D341Med (cell line): Measurements from ENCODE around the gene JMJD1C.
"Not testable (repeated sequence)": the region's sequence is repeated elsewhere in the genome, so short reads cannot be mapped to it uniquely, and the experiment has no call there.

Source experiments
- DNase-seq: peaks from one replicate; pipeline ENCODE4 v3.0.0; 2012; ENCODE audit warnings: low spot score

The JMJD1C gene

DNA sequence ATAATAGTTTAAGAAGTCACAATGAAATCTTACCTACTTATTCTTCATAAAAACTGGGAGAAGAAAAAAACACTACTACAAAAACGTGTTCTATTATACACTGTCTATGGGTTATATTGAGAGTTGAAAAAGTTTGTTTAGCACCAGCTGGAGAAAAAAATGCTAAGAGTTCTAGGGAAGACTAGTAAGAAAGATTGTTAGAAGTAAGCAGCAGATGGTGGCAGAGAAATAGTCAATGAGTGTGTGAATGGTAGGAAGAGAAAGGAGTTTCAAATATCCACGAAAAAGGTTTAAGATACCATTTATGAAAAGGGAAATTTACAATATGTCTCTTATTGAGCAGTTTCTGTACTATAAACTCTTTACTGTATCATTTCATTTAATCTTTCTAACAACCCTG lies 208.0 kb downstream of the JMJD1C start:
- DNase-seq = no peak

DNA sequence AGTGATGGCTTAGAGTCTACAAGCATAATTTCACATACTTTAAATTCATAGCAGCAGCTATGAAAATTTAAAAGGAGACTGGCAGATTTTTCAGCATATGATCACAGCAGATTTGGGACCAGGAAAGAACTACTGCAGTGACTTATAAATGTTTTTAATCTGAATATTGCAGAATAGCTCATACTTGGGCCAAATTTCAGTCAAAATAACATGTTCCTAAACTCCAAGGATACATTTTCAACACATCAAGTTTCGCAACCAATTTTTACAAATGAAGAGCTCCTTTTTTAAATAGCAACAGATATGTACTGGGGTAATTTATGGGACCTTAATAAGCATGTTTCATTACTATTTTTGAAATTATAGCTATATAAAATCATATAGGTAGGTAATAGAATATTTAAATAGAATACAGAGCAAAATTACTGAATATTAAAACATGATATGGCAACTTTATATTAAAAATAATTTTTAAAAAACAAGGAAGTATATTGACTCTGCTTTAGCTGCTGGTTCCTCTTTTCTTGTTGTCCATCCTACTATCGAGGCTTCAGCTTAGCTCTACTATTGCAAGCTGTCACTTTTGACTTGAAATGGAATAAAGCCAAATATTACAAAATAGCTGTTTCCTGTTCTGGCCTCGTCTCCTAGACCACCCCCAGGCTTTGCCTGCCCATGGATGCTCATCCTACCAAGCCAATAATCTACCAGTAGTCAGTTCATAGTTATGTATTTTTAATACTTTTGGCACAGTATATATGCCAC lies 209.6 kb downstream of the JMJD1C start:
- DNase-seq = no peak

DNA sequence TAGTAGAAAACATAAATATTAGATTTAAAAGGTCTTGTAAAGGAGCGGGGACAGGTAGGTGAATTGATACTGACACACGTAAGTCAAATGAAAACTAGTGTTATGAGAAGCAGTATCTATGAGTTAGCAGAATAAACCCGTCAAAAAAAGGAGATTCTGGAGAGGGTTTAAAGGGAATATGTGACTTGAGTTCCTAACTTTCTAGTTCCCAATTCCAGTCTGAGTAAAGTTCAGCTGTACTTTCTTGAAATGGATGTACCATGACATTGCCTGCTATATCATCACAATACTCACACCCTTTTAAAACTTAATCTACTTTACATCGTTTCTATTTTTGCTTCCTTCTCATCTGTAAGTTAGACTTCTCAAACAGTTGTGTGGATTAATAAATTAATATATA lies 210.5 kb downstream of the JMJD1C start:
- DNase-seq = no peak

DNA sequence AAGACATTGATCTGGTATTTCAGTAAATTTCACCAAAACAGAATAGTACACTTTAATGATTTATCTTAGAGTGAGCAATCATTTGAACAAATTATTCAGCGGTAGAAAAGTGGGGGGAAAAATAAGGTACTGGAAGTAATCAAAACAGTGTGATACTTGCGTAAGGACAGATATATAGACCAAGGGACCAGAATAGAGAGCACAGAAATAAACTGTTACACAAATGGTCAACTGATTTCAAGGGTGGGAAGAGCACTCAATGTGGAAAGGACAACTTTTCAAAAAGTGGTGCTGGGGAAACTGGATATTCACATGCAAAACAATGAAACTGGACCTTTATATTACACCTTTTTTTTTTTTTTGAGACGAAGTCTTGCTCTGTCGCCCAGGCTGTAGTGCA lies 212.7 kb downstream of the JMJD1C start:
- no peak for DNase-seq

DNA sequence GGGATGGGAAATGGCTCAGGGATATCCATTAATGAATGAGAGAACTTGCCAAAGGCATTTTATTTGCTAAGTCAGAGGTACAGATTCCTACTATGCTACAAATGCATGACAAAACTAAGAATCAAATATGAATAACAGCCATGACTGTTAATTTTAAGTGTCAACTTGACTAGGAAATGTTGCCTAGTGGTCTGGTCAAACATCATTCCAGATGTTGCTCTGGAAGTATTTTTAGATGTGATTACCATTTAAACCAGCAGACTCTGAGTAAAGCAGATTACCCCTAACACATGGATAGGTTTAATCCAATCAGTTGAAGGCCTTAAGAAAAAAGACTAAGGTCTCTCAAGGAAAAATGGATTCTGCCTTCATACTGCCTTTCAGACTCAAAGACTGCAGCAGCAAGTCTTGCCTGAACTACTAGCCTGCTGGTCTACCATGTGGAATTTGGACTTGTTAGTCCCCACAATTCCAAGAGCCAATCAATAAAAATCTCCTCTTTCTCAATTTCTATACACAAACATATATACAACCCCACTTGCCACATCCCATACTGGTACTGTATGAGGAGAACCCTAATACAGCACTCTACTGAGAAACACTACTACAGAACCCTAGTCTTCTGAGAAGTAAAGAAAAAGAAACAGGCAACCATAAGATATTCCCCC lies 213.5 kb downstream of the JMJD1C start:
- DNase-seq = no peak

DNA sequence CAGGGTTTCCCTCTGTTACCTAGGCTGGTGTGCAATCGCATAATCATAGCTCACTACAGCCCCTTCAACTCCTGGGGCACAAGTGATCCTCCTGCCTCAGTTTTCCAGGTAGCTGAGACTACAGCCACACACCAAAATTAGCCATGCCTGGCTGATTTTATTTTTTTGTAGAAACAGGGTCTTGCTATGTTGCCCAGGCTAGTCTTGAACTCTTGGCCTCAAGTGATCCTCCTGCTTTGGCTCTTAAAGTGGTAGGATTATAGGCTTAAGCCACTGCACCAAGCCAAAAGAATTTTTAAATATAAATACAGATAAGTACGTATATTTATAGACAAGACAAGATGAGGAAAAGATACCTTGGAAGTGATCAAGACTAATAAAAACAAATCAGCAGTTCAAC lies 215.7 kb downstream of the JMJD1C start:
- DNase-seq = no peak

DNA sequence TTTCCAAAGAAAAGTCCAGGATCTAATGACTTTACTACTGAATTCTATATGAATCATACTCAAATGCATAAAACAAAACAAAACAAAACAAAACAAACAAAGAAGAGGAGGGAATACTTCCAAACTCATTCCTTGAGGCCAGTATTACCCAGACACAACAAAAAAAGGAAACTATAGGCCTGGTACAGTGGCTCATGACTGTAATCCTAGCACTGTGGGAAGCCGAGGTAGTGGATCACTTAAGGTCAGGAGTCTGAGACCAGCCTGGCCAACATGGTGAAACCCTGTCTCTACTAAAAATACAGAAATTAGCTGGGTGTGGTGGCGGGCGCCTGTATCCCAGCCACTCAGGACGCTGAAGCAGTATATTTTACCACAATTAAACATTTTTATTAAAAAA lies 218.0 kb downstream of the JMJD1C start:
- DNase-seq = no peak

DNA sequence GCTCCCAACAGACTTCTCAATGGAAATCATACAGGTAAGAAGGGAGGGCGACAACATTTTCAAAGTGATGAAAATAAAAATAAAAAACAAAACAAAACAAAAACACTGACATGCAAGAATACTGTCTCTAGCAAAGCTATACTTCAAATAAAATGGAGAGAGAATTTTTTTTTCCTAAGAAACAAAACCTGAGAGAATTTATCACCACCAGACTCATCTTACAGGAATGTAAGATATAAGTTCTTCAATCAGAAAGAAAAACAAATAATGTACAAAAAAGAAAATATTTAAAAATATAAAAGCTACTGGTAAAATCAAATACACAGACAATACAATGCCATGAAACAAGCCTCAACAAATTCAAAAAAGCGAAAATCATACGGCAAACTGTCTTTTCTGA lies 219.4 kb downstream of the JMJD1C start:
- DNase-seq = no peak

DNA sequence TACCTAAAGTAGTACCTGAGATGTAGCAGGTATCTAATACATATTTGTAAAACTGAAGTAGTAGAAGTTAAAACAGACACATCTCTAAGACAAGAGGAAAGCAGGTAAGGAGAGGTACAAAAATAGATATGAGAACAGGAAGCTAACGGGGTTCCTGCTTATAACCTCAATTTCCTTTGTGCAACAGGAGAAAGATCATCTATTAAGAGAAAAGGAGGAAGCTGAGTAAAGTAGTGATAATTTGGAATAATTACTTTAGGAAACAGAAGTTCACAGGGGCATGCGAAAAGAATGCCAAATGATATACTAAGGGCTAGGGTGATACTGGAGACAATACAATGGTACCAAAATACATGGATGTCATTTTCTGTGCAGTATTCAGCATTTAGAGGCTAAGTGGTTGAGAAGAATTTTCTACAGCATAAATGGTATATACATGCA lies 223.9 kb downstream of the JMJD1C start:
- DNase-seq = no peak

DNA sequence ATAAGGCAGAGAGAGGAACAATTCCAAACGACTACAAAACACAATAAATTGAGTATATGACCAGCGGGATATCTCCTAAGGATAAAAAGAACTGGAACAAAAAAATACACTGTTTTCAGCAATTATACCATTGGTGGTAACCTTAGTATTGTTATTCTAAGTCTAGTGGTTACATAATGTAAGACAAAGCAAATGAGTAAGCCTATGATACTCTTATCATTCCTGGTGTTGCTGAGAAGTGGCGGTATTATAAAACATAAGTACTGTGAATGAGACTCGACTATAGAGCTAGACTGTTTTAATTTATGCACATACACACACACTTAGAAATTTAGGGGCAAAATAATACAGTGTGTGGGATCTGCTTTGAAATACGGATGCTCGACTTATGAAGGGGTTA lies 225.0 kb downstream of the JMJD1C start:
- no peak for DNase-seq

DNA sequence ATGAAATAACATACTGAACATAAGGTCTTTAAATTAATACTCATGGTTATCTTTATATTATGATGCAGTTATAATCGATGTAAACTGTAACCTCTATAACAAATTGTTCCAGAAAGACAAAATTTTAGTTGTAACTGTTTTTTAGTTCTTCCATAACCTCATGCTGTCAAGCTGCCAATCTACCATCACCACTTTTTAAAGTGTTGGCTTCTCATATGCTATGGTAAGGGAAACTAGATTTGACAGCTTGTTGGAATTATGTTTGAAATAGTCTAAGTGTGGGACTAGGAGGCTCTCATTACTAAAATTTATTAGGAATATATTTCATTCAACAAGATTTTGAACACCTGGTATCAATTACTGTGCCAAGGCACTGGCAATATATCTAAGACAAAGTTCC lies 227.3 kb downstream of the JMJD1C start:
- no peak for DNase-seq

DNA sequence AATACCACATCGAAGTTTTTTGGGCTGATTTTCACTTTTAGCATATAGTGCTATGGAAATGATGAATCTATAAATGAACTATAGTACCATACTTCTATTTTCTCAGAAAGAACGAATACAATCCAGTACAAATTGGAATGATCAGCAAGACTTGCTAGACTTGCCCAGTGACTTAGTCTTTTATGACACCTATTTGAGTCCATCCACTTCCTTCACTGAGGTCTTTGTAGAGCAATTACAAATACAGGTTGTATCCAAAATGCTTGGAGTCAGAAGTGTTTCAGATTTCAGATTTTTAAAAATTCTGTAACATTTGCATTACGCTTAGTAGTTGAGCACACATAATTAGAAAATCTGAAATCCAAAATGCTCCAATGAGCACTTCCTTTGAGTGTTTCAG lies 228.4 kb downstream of the JMJD1C start:
- DNase-seq = no peak

DNA sequence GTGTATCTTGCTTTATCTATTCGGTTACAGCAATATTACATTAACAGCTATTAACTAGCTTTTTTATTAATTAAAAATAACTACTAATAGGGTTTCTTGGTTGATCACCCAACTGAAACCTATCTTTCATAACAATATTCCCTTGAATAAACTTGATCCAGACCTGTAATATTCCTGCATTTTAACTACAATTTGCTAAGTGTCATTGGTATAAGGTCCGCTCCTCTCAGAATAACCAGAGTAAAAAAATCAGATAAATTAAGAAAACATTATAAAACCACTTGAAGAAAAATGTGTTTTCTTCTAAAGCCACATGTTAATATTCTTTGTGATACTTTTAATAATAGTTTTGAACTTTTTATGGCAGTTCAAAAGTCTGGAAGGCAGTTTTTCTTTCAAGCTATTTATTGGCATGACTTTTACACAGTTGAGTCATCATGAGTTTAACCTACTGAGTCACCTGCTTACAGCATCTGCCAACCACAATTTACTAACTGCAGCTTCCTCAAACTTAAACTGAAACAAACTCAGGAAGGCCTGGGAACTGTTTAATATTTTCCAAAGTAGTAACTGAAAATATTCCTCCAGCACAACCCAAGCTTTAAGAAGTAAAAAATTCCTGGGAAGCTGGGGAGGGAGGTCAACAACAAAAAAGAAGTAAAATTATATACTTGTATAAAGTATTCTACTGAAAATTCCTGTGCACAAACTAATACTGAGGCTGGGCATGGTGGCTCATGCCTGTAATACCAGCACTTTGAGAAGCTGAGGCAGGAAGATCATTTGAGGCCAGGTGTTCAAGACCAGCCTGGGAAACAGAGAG lies 229.5 kb downstream of the JMJD1C start:
- DNase-seq = no peak

DNA sequence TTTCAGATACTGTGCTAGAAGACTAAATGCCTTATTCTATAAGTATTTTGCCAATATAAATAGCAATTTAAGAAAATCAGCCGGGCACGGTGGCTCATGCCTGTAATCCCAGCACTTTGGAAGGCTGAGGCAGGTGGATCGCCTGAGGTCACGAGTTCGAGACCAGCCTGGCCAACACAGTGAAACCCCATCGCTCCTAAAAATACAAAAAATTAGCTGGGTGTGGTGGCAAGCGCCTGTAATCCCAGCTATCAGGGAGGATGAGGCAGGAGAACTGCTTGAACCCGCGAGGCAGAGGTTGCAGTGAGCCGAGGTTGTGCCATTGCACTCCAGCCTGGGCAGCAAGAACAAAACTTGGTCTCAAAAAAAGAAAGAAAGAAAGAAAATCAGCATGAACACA lies 230.6 kb downstream of the JMJD1C start:
- DNase-seq = not testable (repeated sequence)

DNA sequence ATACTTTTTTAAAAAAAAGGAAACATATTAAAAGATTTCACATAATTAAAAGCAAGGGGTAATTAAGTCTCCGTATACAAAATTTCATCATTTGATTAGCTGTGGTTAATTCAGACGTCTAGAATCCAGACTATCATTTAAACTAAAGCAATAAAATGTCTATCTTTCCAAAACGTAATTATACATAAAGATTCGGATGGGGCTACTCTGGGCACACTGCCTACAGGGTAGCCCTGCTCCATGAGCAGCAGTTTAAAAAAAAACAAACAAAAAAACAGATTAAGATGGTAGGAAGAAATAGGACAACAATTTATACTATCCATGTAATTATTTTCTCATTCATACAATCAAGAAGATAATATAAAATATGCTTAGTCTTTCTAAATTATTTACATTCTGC lies 236.6 kb downstream of the JMJD1C start:
- no peak for DNase-seq

DNA sequence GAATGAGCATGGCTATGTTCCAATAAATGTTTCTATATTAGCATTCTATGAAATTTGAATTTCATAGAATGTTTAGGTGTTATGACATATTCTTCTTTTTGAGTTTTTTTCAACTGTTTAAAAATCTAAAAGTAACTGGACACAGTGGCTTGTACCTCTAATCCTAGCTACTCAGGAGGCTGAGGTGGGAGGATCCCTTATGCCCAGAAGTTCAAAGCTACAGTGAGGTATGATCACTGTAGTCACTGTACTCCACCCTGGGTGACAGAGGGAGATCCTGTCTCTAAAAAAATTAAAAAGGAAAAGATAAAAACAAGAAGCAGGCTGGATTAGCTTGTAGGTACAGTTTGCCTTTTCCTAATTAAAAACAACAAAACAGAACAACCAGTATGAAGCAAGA lies 237.5 kb downstream of the JMJD1C start:
- no peak for DNase-seq

DNA sequence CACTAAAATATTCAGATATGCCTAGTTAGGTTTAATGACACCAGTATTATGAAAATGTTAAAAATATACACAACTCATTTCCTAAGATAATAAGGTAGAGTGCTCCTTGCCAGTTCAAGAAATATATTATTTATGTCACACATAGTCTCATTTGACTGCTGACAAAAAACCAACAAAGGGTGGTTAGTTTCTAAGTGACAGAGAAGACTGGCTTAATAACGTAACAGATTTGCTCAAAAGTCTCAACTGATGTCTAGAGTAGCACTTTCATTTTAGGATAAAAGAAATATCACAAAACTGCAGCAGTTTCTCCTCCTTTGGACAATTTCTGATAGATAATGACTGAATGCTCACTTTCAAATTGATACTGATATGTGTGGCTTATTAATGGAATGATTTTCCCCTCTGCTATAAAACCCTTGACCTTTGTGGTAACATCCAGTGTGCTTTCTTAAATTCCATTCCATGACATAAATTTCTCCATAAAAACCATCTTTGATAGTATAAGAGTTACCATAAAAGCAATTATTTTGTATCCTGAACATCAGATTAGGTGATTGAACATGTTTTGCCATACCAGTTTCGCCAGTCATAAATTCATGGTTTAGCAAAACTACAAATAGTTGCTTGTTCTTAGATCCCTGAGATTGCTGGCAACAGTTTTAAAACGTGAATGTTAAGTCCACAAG lies 238.4 kb downstream of the JMJD1C start:
- no peak for DNase-seq

DNA sequence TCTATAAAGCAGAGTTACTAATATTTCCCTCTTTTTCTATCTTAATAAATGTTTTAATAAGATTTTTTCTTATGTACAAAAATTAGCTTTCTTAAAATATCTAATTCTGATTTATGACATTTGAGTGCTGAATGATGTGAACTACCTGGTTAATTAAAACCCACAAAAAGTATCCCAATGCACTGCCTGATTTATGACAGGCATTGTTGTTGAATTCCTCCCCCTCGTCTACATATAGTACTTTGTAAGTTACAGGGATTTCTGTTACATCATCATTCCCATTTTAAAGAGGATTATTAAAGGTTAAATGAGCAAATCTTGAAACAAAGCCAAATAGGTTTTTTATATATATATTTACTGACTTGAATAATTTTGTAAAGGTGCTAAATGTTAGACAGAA lies 241.5 kb downstream of the JMJD1C start:
- DNase-seq = no peak

DNA sequence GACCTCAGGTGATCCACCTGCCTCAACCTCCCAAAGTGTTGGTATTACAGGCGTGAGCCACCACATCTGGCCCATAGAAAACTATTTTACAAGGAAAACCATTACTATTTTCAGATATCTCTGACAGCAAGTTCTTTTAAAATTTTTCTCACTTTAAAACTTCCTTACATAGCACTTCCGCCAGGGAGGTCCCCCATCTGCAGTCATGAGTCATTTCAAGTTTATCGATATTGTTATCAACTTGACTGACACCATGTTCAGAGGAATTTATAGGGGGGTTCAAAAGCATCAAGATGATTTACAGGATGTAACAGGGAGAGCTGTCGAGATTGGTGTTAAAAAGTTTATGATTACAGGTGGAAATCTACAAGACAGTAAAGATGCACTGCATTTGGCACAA lies 243.8 kb downstream of the JMJD1C start:
- no peak for DNase-seq

DNA sequence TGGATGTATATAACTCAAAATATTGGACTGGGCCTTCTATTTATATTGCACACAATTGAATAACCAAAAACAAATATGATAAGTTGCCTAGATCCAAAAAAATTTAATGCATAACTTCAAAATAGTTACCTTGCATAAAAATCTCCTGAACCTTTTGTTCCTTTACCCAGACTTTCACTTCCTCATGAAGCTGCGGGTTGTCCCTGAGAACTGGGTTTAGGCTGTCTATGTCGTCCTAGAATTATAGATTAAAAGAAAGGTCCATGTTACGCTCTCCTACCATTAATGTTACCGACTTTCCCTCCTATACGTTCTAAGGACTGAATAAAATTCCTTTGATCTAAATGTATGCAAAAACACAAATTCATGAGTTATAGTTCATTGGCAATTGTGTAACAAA lies 246.0 kb downstream of the JMJD1C start:
- DNase-seq = no peak

DNA sequence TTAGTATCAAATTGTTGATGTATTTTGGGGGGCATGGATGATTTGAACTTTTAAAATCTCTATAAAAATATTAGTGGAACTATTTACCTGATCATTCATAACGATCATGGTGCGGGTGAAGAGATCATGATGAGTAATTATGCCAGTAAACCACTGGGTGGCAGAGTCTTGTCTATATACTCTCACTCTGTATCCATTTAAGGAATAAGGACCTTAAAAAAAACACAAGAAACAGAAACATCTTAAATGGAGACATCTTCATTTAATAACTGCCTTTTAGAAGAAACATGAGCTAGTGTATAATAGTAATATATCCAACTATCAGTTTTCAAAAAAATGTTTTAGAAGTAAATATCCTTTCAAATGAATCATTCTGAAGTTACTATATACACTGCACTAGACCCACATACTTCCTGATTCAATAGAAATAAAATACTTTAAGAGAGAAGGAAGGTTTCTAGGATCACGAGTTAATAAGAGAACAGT lies 248.6 kb downstream of the JMJD1C start:
- DNase-seq = peak; percentile 17

DNA sequence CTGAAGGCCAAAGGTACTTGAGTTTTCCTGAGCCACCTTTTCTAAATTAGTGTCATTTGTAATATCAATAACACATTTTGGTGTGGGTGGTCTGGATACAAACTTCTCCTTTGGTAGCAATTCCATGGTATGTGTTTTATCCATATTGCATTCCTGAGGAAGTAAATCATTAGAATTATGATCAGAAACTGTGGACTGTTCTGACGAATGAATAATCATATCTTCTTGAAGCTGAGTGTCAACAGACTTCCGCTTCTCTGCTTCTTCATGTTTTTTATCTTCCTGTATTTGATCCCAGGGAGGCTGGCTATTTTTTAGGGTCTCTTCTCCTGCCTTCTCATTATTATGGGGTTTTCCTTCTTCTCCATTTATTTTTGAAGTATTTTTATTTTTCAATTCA lies 251.2 kb downstream of the JMJD1C start:
- no peak for DNase-seq
